ENCODE measurements around the gene EI24.

EI24 gene

DNA sequence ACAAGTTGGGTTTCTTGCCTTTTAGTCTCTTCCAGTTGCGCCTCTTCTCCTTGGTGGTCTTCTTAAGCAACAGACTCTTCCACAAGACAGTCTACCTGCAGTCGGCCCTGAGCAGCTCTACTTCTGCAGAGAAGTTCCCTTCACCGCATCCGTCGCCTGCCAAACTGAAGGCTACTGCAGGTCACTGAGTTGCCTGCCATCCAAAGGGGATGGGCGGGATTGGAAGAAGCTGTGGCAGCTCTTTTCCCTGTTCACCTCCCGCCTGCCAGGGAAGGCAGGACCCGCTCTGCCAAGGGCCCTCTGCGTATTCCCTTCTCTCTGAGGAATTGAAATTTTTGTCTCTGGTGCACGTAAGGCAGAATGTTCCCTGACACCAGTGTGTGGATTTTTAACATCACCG lies 14.2 kb downstream of the EI24 start:
- DNase-seq = no peak

DNA sequence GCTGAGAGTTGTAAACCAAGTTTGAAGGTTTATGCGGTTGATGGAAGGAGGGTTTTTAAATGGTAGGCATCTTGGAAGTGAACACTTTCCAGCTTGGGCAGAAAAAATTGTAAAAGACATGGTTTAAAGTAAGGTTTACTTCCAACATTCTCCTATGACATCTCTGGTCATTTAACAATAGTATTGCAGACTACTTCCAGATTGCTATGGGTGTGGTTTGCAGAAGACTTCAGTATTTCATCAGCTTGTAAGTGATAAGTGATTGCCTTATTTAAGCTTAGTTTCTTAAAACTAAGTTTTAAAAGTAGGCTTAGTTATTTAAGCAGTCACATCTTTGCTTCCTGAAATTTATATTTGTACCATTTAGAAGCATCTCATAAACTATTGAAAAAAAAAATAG lies 16.2 kb downstream of the EI24 start:
- DNase-seq = no peak

- DNase-seq = no peak
Measured at GRCh38 chr11:125586623-125587022, 17.3 kb downstream of the EI24 start.

- DNase-seq = no peak
Measured at GRCh38 chr11:125587480-125587879, 18.2 kb downstream of the EI24 start.

- no peak for DNase-seq
Measured at GRCh38 chr11:125588505-125588904, 19.2 kb downstream of the EI24 start.

- DNase-seq = peak; percentile 11 to 14
Measured at GRCh38 chr11:125591649-125592304, 22.5 kb downstream of the EI24 start.

DNA sequence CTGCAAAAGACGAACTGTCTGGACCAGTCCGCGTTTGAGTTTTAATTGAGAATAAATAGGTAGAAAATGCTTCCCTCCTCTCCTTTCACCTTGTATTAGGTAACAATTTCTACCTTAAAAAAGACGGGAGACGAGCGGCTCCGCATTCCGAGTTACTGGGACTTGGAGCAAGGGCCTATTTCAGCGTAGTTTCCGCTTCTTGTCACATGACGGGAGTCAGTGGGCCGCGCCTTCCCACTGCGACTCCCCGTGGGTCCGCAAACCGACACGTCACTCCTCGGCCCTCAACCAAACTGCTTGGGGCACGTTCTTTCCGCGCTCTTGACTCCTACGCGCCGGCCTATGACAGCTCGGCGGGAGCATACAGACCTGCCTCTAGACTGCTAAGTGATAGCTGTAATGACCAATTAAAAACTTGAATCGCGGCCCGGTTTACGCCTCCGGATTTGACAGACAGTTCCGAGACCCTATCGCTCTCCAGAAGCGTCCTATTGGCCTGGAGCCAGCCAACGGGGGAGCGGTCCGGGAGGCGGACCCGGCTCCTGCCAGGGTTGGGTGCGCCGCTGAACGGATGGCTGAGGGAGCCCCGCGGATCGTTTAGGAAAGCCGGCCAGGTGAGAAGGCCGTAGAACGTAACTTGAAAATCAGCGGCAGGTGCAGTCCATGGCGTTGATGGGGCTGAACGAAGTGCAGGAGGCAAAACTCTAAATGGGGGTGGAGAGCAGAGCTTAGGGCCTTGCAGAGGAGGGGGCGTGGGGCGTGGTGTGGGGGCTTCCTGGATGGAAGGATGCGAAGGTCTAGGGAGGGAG lies 23.2 kb downstream of the EI24 start, which contains the start of gene STT3A:
Gene STT3A (plus strand): TSS at position 548 of the 809 bp plus-strand sequence. CDS start 3,064 bp downstream, outside the sequence.
- peak; percentile 97 for DNase-seq

DNA sequence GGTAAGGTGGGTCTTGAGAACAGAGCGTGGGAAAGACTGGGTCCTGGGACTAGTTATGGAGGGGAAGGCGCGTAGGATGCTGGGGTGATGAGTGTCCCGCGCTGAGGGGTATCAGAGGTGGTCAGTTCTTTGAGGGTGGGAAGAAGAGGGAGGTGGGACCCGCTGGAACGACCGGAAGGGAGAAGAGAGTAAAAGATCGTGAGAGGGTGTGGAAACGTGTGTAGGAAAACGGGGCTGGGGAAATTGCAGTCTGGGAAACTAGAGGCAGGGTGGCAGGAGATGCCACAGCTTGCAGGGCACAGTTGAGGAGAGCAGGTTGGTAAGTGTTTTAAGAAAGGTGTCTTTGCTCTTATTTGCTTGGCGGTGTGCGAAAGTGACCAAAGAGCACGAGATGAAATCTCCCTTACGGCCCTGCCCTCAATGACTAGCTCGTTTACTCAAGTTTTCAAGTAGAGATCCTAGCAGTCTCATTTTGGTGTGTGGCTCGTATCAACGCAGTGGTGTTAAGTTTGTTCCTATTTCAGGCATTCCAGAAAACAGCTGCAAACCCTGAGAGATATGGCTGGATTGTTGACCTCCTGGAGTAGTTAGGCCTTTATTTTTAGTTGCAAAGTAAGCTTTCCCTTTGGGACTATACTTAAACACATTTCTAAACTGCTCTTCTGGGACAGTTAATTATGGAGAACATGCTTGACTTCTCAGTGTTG lies 24.0 kb downstream of the EI24 start:
- no peak for DNase-seq

DNA sequence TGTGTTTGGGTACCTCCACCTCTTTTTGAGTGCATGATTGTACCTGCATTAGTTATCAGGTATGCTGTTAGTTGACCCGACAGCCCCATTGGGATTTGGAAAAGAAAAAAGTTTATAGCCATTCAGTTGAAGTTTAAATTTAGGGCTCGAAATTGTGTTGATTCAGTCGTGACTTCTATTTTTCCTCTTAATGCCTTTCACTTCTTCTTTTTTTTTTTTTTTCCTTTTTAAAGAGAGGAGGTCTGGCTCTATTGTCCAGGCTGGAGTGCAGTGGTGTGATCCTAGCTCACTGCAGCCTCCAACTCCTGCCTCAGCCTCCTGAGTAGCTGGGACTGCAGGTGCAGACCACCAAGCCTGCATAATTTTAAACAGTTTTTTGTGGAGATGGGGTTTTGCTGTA lies 25.7 kb downstream of the EI24 start:
- DNase-seq = no peak

DNA sequence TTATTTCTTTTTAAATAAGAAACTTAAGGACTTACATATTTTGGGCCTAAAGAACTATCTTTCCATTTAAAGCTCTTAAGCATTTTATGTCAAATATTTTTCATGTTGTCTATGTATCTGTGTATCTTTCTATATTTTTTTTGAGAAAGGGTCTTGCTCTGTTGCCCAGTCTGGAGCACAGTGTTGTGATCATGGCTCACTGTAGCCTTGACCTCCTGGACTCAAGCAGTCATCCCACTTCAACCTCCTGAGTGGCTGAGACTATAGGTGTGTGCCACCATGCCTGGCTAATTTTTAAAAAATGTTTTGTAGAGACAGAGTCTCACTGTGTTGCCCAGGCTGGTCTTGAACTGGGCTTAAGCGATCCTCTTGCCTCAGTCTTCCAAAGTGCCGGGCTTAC lies 31.4 kb downstream of the EI24 start:
- no peak for DNase-seq

GRCh38 chr11:125603207-125603606 lies 33.9 kb downstream of the EI24 start:
- no peak for DNase-seq

GRCh38 chr11:125605417-125605816 lies 36.1 kb downstream of the EI24 start:
- no peak for DNase-seq

- no peak for DNase-seq
Measured at GRCh38 chr11:125609545-125609944, 40.3 kb downstream of the EI24 start.

DNA sequence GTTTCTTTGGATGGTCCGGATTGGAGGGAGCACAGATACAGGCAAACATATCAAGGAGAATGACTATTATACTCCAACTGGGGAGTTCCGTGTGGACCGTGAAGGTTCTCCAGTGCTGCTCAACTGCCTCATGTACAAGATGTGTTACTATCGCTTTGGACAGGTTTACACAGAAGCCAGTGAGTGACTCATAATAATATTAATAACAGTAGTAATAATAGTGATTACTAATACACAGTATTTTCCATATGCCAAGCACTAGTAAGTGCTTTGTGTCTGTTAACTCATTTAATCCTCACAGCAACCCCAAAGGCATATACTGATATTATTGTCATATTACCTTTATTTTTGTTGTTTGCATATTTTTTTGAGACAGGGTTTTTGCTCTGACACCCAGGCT lies 49.1 kb downstream of the EI24 start:
- DNase-seq = no peak

DNA sequence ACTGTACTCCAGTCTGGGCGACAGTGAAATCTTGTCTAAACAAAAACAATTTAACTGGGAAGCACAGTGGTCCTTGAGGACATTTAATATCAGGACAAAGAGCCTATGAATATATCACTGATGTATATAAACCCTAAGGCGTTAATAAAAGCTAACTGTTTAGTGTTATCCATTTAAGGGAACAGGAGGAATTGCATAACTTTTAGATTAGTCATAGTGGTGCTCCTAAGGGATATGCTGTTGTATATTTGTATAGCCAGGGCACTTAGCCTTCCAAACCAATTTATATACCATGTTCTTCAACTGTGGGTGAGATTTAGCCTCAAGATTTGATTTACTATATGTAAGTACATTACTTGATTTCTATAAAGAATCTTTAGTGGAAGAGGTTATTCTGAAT lies 52.7 kb downstream of the EI24 start:
- no peak for DNase-seq

DNA sequence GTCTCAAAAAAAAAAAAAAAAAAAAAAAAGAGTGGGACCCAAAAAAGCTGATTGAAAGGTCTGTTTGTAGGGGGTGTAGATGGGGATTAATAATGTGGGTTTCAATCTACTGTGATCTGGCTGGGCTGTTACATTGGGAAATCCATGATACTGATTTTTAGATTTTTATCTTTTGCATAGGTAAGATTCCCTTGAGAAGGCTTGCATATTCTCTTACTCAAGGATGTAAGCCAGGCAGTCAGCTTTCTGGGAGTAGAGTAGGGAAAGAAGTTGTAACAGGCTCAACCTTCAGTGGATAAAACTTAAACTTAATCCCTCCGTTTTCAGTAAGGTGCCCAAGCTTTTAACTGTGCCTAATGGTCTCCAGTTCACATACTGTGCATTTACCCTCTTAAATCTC lies 53.8 kb downstream of the EI24 start:
- no peak for DNase-seq

GRCh38 chr11:125624756-125625213 lies 55.5 kb downstream of the EI24 start, which contains the start of gene CHEK1:
Gene CHEK1, plus strand, starts transcription at chr11:125625163. Its CDS starts 1,606 bp downstream, at chr11:125626769.
- DNase-seq = no peak

DNA sequence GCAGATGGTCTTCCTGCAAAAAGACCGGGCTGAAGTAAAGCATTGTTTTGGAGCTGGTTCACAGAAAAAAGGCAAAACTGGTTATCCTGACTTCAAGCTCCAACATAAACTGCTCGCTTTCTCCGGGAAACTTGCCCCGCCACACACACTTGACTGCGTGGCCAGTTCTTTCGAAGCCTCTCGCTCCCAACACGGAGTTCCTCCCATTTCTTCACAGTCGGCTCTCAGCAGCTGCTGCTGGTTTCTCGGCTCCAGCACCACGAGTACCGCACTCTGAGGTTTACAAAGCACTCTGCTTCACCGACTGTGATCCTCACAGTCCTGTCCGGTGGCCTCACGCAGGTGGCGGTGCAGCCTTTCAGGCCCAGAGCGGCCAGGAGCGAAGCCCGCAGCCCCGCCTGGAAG lies 56.0 kb downstream of the EI24 start:
- DNase-seq = no peak

DNA sequence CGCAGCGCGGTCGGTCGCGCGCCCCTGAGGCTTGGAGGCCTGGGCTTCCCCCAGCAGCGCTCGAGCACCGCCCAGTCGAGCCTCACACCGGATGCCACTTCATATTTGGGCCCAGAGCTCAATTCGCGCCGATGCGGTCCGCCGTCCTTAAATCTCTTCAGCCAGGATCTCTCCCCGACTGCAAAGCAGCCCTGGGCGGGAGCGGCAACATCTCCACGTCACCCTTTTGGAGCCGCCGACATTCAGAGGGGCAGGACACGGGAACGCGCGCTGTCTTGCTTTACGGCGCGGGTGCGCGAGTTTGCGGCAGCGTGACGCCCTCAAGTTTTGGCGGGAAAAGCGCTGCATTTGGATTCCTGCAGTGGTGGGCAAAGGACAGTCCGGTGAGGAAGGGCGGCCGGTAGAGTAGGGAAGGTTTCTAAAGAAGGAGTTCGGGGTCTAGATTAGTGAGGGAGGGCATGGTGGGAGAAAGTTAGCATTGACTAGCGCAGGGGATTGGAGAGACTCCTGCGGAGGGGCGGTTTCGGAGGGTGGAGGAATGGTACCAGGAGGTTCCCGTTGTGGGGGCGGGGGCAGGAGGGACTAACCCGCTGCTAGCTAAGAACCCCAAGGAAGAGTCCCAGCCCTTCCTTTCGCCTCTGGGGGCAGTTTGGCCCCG lies 56.5 kb downstream of the EI24 start:
- DNase-seq = peak; percentile 75 to 79

DNA sequence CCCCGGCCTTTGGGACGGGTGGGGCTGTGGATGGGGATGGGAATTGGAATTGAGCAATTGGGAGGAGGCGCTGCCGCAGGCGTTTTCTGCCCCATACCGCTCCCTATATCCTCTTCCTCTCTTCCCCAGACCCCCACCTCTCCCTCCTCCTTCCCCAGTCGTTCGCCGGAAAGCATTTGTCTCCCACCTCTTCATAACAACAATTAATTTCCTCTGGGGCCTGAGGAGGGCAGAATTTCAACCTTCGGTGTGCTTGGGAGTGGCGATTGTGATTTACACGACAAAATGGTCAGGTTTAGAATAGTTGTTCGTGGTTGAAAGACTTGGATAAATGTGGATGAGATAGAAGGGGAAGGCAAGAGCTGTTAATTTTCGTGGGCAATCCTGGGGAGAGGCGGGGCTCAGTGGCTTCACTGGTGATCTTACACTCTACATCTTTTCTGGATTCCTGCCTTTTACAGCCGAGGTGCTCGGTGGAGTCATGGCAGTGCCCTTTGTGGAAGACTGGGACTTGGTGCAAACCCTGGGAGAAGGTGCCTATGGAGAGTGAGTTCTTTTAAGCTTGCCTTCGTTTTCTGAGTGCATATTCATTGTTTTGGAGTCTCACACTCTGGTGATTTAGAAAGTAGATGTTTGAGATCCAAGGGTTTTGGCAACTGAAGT lies 57.1 kb downstream of the EI24 start:
- DNase-seq = peak; percentile 2 to 8

DNA sequence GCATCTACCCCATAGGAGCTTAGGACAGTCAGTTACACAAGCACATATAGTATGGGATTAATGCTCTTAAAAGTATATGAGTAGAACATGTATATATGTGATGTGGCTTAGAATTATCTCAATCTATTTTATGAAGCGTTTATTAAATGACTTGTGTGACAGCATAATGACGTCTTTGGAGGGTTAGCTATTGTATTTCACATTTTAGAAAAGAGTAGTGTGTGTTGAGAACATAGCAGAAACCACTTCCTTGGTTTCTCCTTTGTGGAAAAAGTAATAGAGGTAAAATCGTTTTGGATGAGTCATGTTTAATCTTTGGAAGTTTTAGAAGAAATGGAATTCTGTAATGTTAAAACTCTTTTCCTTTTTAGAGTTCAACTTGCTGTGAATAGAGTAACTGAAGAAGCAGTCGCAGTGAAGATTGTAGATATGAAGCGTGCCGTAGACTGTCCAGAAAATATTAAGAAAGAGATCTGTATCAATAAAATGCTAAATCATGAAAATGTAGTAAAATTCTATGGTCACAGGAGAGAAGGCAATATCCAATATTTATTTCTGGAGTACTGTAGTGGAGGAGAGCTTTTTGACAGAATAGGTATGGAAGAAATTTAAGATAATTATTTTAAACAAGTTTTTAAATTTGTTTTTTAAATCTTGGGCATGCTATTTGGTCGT lies 58.1 kb downstream of the EI24 start:
- DNase-seq = no peak
